Suprapubic skin (tissue), 4 donors: ENCODE measurements around the gene GRIA2. TPM values are rescaled to one million over a fixed set of nuclear protein-coding genes. Genes with fewer than 3 reads are reported as not detected.
A peak's percentile ranks its signal among the peaks of the same experiment; 100 is the strongest.

Experiments
- DNase-seq, 2 donors: peaks; one replicate each; pipeline ENCODE4 v3.0.0-alpha.2; 2019; ENCODE audit warnings: low spot score in 2 of 2
- H3K27ac ChIP-seq: fragments of 200-600 bp; sonication (generic); one replicate; pipeline ENCODE4 v1.5.1; 2019
- H3K27me3 ChIP-seq: fragments of 200-600 bp; sonication (generic); one replicate; pipeline ENCODE4 v1.5.1; 2019
- H3K36me3 ChIP-seq: fragments of 200-600 bp; sonication (generic); one replicate; pipeline ENCODE4 v1.5.1; 2019
- H3K4me1 ChIP-seq: fragments of 200-600 bp; sonication (generic); one replicate; pipeline ENCODE4 v1.5.1; 2019
- H3K4me3 ChIP-seq: fragments of 200-600 bp; sonication (generic); one replicate; pipeline ENCODE4 v1.5.1; 2019; ENCODE audit warnings: mild to moderate bottlenecking
- H3K9me3 ChIP-seq: fragments of 200-600 bp; sonication (generic); one replicate; pipeline ENCODE4 v1.5.1; 2019
- EP300 ChIP-seq: sonication (generic); formaldehyde crosslinking; IDR thresholded peaks from one replicate; pipeline ENCODE4 v1.6.1; 2017; ENCODE audit warnings: antibody characterized with exemption
- POLR2A ChIP-seq, 2 donors: fragments of 450-650 bp; IDR thresholded peaks; one replicate each; pipeline ENCODE4 v1.6.1; 2017; ENCODE audit warnings: antibody characterized with exemption in 2 of 2, mild to moderate bottlenecking in 2 of 2, moderate library complexity in 2 of 2
- POLR2AphosphoS5 ChIP-seq, 3 donors: sonication (generic); formaldehyde crosslinking; IDR thresholded peaks; one replicate each; pipeline ENCODE4 v1.6.1; 2017; ENCODE audit warnings: antibody characterized with exemption in 3 of 3
- WGBS: methylation state at CpG from one replicate; pipeline ENCODE4 v1.1.5; 2018; 5-methylcytosine and 5-hydroxymethylcytosine counted together
- total RNA-seq, 4 donors: library from RNA; depleted of rRNA; stranded (reverse); fragments of >200 nt; gene quantifications; one replicate each; pipeline ENCODE4 v1.1.0, GENCODE V29; 2016
- TF ChIP-seq, protein P1 (sequence below), 2 donors: fragments of 200-600 bp in 1 of 2; fragments of 450-650 bp in 1 of 2; sonication (generic) in 1 of 2; IDR thresholded peaks; one replicate each; pipeline ENCODE4 v1.5.1; 2016 to 2019; ENCODE audit warnings: antibody characterized with exemption in 2 of 2, mild to moderate bottlenecking in 1 of 2, moderate library complexity in 1 of 2

Gene GRIA2
- total RNA-seq, 4 donors from 2014 or later = 0.47 to 11.0 (median 5.1) TPM

DNA sequence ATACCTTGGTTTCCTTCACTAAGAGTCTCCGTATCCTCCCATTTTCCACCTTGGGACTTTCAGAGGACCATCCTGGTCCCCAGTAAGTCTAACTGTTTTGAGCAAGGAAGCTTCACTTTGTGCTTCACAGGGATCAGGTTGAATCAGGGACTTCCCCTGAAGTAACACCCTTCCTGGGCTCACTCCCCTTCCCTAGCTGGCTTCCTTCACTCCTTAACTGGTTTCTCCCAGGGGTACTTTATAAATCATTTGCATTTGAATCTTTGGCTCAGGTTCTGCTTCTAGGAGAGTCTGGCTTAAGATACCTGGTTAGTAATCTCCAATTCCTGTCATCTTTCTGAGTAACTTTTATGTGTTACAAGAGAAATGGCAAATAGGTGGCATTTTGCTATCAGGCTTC lies 24.5 kb upstream of the GRIA2 start:
- Histone ChIP-seq H3K9me3 (no peaks in the 10 kb centered on the region), H3K4me1 (no peaks in the 10 kb centered on the region), H3K27me3 (no peaks in the 10 kb centered on the region), H3K36me3 (no peaks in the 10 kb centered on the region), H3K27ac (no peak overlapping the region), H3K4me3 (no peak overlapping the region)
- WGBS = 92% methylated on average over 1 of the region's 1 CpG
- TF ChIP-seq EP300 = no peak
- TF ChIP-seq POLR2AphosphoS5 (IDR thresholded peaks at IDR 0.05) = no peak
- no peak for TF ChIP-seq POLR2A (IDR thresholded peaks at IDR 0.05)
- no peak for DNase-seq

- TF ChIP-seq POLR2A (IDR thresholded peaks at IDR 0.05) = no peak
- TF ChIP-seq, protein P1, sequence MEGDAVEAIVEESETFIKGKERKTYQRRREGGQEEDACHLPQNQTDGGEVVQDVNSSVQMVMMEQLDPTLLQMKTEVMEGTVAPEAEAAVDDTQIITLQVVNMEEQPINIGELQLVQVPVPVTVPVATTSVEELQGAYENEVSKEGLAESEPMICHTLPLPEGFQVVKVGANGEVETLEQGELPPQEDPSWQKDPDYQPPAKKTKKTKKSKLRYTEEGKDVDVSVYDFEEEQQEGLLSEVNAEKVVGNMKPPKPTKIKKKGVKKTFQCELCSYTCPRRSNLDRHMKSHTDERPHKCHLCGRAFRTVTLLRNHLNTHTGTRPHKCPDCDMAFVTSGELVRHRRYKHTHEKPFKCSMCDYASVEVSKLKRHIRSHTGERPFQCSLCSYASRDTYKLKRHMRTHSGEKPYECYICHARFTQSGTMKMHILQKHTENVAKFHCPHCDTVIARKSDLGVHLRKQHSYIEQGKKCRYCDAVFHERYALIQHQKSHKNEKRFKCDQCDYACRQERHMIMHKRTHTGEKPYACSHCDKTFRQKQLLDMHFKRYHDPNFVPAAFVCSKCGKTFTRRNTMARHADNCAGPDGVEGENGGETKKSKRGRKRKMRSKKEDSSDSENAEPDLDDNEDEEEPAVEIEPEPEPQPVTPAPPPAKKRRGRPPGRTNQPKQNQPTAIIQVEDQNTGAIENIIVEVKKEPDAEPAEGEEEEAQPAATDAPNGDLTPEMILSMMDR (IDR thresholded peaks at IDR 0.05) = peak in 1 of 2 donors; percentile 8
- DNase-seq = no peak
- H3K9me3 ChIP-seq = no peaks in the 10 kb centered on the region
Observed at GRCh38 chr4:157204634-157205244, 15.8 kb upstream of the GRIA2 start.

GRCh38 chr4:157217708-157218107 lies 2.8 kb upstream of the GRIA2 start:
- 30% methylated on average over 3 of the region's 3 CpGs for WGBS
- no peak for DNase-seq
- TF ChIP-seq EP300 (no peak), POLR2A (IDR thresholded peaks at IDR 0.05) (no peak), POLR2AphosphoS5 (IDR thresholded peaks at IDR 0.05) (no peak)
- TF ChIP-seq, protein P1 (IDR thresholded peaks at IDR 0.05) = peak in 1 of 2 donors; percentile 29
- no peak overlapping the region for H3K4me3 ChIP-seq
- H3K27me3 ChIP-seq = peaks cover 38% of the 10 kb centered on the region
- peaks cover 26% of the 10 kb centered on the region for H3K4me1 ChIP-seq
- H3K9me3 ChIP-seq = no peaks in the 10 kb centered on the region
- no peaks in the 10 kb centered on the region for H3K36me3 ChIP-seq
- H3K27ac ChIP-seq = no peak overlapping the region

More at GRCh38 chr4:157204634-157205244, 15.8 kb upstream of the GRIA2 start:
- Histone ChIP-seq H3K27ac (no peak overlapping the region), H3K4me3 (no peak overlapping the region), H3K27me3 (no peaks in the 10 kb centered on the region), H3K4me1 (no peaks in the 10 kb centered on the region), H3K36me3 (no peaks in the 10 kb centered on the region)
- WGBS = 81% methylated on average over 17 of the region's 17 CpGs

- WGBS = 25% methylated on average over 13 of the region's 16 CpGs
- Histone ChIP-seq H3K27ac (no peak overlapping the region), H3K4me1 (peaks cover 29% of the 10 kb centered on the region), H3K4me3 (peak overlapping the region; percentile 42), H3K36me3 (no peaks in the 10 kb centered on the region), H3K9me3 (no peaks in the 10 kb centered on the region), H3K27me3 (peaks cover 57% of the 10 kb centered on the region)
- TF ChIP-seq EP300 (no peak), POLR2AphosphoS5 (IDR thresholded peaks at IDR 0.05) (no peak), POLR2A (IDR thresholded peaks at IDR 0.05) (no peak)
- TF ChIP-seq, protein P1 (IDR thresholded peaks at IDR 0.05) = no peak
- no peak for DNase-seq
Observed at GRCh38 chr4:157219711-157220370, 687 bp upstream of the GRIA2 start.

DNA sequence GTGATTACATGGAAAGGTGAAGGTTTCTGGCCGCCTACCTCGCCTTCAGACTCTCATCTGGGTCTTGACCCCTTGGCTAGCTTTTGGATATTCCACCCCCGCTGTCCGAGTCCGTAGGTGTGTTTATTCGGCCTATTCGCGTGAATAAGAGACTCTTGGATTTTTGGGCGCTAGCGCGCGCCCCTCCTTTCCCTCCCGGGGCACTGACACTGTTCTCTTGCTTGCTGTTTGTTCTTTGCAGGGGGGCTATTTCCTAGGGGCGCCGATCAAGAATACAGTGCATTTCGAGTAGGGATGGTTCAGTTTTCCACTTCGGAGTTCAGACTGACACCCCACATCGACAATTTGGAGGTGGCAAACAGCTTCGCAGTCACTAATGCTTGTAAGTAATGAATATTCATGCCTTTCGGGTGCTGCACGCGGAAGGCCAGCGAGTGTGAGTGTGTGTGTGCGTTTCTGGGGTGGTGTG lies 932 bp downstream of the GRIA2 start:
- H3K36me3 ChIP-seq = no peaks in the 10 kb centered on the region
- H3K27me3 ChIP-seq = peaks cover 57% of the 10 kb centered on the region
- H3K4me1 ChIP-seq = peaks cover 29% of the 10 kb centered on the region
- H3K9me3 ChIP-seq = no peaks in the 10 kb centered on the region
- peak overlapping the region; percentile 46 for H3K4me3 ChIP-seq
- 9% methylated on average over 24 of the region's 24 CpGs for WGBS
- H3K27ac ChIP-seq = no peak overlapping the region
- no peak for DNase-seq
- TF ChIP-seq POLR2AphosphoS5 (IDR thresholded peaks at IDR 0.05) (no peak), POLR2A (IDR thresholded peaks at IDR 0.05) (no peak), EP300 (no peak)
- TF ChIP-seq, protein P1 (IDR thresholded peaks at IDR 0.05) = no peak
